Activated B cell treated with CpG ODN at 0.5 μM for 24 hours (primary cell): ENCODE data around the gene TCFL5. TPM values are rescaled to one million over a fixed set of nuclear protein-coding genes. Genes with fewer than 3 reads are reported as not detected.
"Not testable (repeated sequence)": the region's sequence is repeated elsewhere in the genome, so short reads cannot be mapped to it uniquely, and the experiment has no call there.

Experiments
- ATAC-seq: fragments of 200-7000 bp; cut with Tn5 transposase; one replicate; pipeline ENCODE4 v1.10.0; 2021; ENCODE audit warnings: low read depth, mild to moderate bottlenecking, moderate library complexity
- CTCF ChIA-PET: fragments of 350-600 bp; sonication (Branson Sonifier 250); formaldehyde crosslinking; loops from one replicate; lab custom pipeline; 2021; ENCODE audit warnings: antibody characterized with exemption; lab: Charles Lee
- POLR2A ChIA-PET: fragments of 350-600 bp; sonication (Branson Sonifier 250); formaldehyde crosslinking; loops from one replicate; lab custom pipeline; 2021; ENCODE audit warnings: antibody characterized with exemption; lab: Charles Lee
- DNase-seq: peaks from one replicate; pipeline ENCODE4 v3.0.0; 2022
- H3K27ac Mint-ChIP-seq: one replicate; pipeline ENCODE4 v1.8.0; 2020; ENCODE audit warnings: mixed read lengths
- H3K27me3 Mint-ChIP-seq: one replicate; pipeline ENCODE4 v1.8.0; 2021; ENCODE audit warnings: mixed read lengths
- H3K36me3 Mint-ChIP-seq: one replicate; pipeline ENCODE4 v1.8.0; 2021; ENCODE audit warnings: low read depth, mixed read lengths
- H3K4me1 Mint-ChIP-seq: one replicate; pipeline ENCODE4 v1.8.0; 2021; ENCODE audit warnings: mixed read lengths
- H3K4me3 Mint-ChIP-seq: one replicate; pipeline ENCODE4 v1.8.0; 2020; ENCODE audit warnings: mild to moderate bottlenecking, mixed read lengths
- H3K9me3 Mint-ChIP-seq: one replicate; pipeline ENCODE4 v1.8.0; 2020; ENCODE audit warnings: mixed read lengths
- intact Hi-C: fragments of 100-400 bp; cut with micrococcal nuclease; formaldehyde crosslinking; loops from one replicate; pipeline ENCODE4 v1.15.1; 2024
- total RNA-seq: library from RNA; stranded (reverse); gene quantifications from 2 replicates; pipeline ENCODE4 v1.2.3, GENCODE V29; 2022
- TF ChIP-seq, protein P1 (sequence below): fragments of 200-600 bp; IDR thresholded peaks from one replicate; pipeline ENCODE4 v1.8.0; 2022; ENCODE audit warnings: antibody characterized with exemption, mild to moderate bottlenecking

Gene TCFL5
- total RNA-seq, 1 donor from 2014 or later: 54.5 TPM

DNA sequence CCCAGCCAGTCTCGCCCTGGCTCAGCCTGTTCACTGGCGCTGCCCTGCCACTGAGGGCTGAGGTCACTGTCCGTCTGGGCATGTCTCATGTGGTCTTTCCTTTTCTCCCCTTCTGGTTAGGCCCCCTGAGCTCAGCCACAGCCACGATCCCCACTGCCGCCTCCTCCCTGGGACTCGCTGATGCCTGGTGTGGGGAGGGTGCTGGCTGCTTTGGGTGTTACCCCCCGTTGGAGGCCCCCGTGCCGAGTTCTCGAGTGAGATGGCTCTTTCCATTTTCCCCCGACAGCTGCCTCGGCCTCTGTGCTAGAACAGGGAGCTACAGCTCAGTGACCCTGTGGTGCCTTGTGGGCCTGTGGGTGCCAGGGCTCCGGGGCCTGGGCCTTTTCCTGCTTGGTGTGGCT is 14.9 kb upstream of the TCFL5 start:
- Mint-ChIP-seq H3K4me1 (peaks cover 5% of the 10 kb centered on the region), H3K9me3 (no peaks in the 10 kb centered on the region), H3K27me3 (no peaks in the 10 kb centered on the region), H3K4me3 (no peak overlapping the region), H3K36me3 (peaks cover 3% of the 10 kb centered on the region), H3K27ac (no peak overlapping the region)
- CTCF ChIA-PET: interaction anchor here (1.2 kb wide), 1 partner anchor 132 kb away, joined by 3 read pairs; no protein-coding TSS in a partner anchor
- DNase-seq: no peak
- POLR2A ChIA-PET: no interaction called here
- no peak for ATAC-seq
- TF ChIP-seq, protein P1, sequence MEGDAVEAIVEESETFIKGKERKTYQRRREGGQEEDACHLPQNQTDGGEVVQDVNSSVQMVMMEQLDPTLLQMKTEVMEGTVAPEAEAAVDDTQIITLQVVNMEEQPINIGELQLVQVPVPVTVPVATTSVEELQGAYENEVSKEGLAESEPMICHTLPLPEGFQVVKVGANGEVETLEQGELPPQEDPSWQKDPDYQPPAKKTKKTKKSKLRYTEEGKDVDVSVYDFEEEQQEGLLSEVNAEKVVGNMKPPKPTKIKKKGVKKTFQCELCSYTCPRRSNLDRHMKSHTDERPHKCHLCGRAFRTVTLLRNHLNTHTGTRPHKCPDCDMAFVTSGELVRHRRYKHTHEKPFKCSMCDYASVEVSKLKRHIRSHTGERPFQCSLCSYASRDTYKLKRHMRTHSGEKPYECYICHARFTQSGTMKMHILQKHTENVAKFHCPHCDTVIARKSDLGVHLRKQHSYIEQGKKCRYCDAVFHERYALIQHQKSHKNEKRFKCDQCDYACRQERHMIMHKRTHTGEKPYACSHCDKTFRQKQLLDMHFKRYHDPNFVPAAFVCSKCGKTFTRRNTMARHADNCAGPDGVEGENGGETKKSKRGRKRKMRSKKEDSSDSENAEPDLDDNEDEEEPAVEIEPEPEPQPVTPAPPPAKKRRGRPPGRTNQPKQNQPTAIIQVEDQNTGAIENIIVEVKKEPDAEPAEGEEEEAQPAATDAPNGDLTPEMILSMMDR: no peak
- intact Hi-C loops: no loop called here

DNA sequence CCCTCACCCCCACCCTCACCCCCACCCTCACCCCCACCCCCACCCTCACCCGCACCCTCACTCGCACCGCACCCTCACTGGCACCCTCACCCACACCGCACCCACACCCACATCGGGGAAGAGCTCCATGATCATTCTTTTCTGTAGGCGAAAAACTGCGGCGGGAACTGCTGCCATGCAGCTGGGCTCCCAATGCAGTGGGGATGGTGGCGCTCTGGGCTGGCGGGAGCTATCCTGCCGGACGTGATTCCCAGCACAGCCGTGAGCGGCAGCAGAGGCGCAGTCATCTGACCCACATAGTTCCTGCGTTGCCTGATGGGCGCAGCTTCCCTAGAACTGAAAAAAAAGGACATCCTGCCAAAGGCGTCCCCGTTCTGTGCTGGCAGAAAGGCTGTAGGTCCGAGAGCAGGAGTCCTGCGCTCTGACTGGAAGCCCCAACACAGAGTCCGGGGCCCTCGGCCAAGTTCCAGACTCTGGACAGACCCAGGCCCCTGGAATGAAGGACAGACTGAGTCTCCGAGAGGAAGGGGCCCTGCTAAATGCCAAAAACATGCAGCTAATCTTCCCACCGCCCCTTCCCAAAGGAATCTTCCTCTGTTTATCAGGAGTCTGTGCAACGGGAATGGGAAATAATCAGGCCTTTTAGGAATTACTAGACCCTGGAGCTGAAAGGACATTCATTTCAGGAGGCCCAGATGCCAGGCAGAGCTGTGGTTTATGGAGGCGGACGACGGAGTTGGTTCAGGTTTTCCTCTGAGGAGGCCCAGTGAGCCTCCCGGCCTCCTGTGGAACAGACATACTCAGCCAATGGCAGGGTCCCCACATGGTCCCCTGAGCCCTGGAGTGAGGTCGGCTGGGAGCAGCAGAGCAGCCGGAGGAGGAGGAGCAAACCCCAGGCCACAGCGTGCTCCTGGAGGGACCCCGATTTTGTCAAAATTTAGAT is 14.1 kb upstream of the TCFL5 start:
- Mint-ChIP-seq H3K4me3 (no peak overlapping the region), H3K9me3 (no peaks in the 10 kb centered on the region), H3K27ac (no peak overlapping the region), H3K4me1 (peaks cover 5% of the 10 kb centered on the region), H3K36me3 (no peaks in the 10 kb centered on the region), H3K27me3 (peaks cover 3% of the 10 kb centered on the region)
- CTCF ChIA-PET: no interaction called here
- POLR2A ChIA-PET: no interaction called here
- ATAC-seq (no peak), DNase-seq (no peak)
- TF ChIP-seq, protein P1: no peak
- intact Hi-C loops: no loop called here

DNA sequence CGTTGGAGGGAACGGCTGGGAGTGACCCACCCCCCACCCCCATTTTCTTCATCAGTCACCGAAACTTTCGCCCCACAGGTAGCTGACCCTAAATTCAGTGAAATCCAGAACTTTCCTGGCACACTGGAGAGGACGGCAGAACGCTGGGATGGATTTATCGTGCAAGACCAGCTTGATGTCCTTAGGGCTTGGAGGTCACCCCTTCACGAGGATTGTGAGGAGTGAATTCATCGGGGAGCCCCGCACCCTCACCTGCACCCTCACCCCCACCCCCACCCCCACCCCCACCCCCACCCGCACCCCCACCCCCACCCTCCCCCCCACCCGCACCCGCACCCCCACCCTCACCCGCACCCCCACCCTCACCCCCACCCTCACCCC is 13.3 kb upstream of the TCFL5 start:
- peaks cover 5% of the 10 kb centered on the region for H3K4me1 Mint-ChIP-seq
- POLR2A ChIA-PET: no interaction called here
- no peaks in the 10 kb centered on the region for H3K9me3 Mint-ChIP-seq
- H3K27me3 Mint-ChIP-seq: peaks cover 4% of the 10 kb centered on the region
- CTCF ChIA-PET: no interaction called here
- H3K4me3 Mint-ChIP-seq: no peak overlapping the region
- H3K27ac Mint-ChIP-seq: no peak overlapping the region
- TF ChIP-seq, protein P1: no peak
- no peaks in the 10 kb centered on the region for H3K36me3 Mint-ChIP-seq
- ATAC-seq: no peak
- DNase-seq: no peak
- intact Hi-C loops: no loop called here

DNA sequence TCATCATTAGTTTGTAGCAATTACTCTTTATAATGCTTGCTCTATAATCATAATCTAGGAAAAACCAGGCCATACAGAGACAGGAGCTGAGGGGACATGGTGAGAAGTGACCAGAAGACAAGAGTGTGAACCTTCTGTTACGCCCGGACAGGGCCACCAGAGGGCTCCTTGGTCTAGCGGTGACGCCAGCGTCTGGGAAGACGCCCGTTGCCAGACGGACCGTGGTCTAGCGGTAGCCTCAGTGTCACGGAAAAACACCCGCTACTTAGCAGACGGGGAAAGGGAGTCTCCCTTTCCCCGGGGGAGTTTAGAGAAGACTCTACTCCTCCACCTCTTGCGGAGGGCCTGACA is 12.0 kb upstream of the TCFL5 start:
- H3K9me3 Mint-ChIP-seq, H3K27ac Mint-ChIP-seq, DNase-seq, H3K4me1 Mint-ChIP-seq, H3K4me3 Mint-ChIP-seq, ATAC-seq, POLR2A ChIA-PET, H3K27me3 Mint-ChIP-seq, H3K36me3 Mint-ChIP-seq: not testable (repeated sequence)
- intact Hi-C loops: loop anchor here (1.0 kb wide), 1 partner anchor 136 kb away; no protein-coding TSS in a partner anchor
- CTCF ChIA-PET: interaction anchor here (0.7 to 1.2 kb wide), 2 partner anchors 99 to 135 kb away, joined by 3 to 4 read pairs; no protein-coding TSS in a partner anchor

DNA sequence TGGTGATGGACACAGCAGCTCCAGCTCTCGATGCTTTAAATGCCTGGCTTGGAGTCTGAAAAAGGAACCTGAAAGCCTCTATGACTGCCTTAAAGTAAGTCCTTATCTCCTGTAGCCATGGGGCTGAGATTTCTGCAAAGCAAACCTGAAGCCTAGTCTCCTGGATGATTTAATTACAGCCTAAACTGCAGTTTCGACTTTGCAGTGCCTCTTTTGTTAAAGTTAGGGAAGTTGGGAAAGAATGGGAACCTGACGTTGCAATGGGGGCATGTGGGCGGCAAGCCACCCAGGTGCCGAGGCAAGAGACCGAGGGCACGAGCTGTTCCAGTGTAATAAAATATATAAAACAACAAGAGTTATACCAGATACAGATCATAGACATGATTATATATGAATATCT is 11.7 kb upstream of the TCFL5 start:
- Mint-ChIP-seq H3K4me3 (no peak overlapping the region), H3K9me3 (no peaks in the 10 kb centered on the region), H3K4me1 (peaks cover 5% of the 10 kb centered on the region), H3K27me3 (peaks cover 4% of the 10 kb centered on the region), H3K27ac (no peak overlapping the region), H3K36me3 (no peaks in the 10 kb centered on the region)
- intact Hi-C loops: loop anchor here (1.0 kb wide), 1 partner anchor 136 kb away; no protein-coding TSS in a partner anchor
- ChIA-PET POLR2A (no interaction called here), CTCF (interaction anchor here (0.7 to 1.2 kb wide), 2 partner anchors 99 to 136 kb away, joined by 3 to 4 read pairs; no protein-coding TSS in a partner anchor)
- TF ChIP-seq, protein P1: no peak
- DNase-seq: no peak
- ATAC-seq: no peak
